H9 (cell line): ENCODE data around the gene SS18. TPM values are rescaled to one million over a fixed set of nuclear protein-coding genes. Genes with fewer than 3 reads are reported as not detected.

Experiments used
- DNase-seq: peaks from one replicate; pipeline ENCODE4 v3.0.0-alpha.2; 2017
- H2AFZ ChIP-seq: one replicate; pipeline ENCODE4 v1.6.1; 2013; ENCODE audit warnings: mild to moderate bottlenecking, low read length, control low read depth, moderate library complexity
- H2AK5ac ChIP-seq: 2 replicates; pipeline ENCODE4 v1.6.1; 2013; ENCODE audit warnings: low read length, control low read depth, mixed read lengths; ENCODE audit not compliant: insufficient read length
- H2BK120ac ChIP-seq: one replicate; pipeline ENCODE4 v1.6.1; 2013; ENCODE audit warnings: low read depth, mild to moderate bottlenecking, low read length, control low read depth, inconsistent platforms; ENCODE audit not compliant: poor library complexity, severe bottlenecking
- H2BK12ac ChIP-seq: 2 replicates; pipeline ENCODE4 v1.6.1; 2013; ENCODE audit warnings: low read length, control low read depth, mixed read lengths, low read depth; ENCODE audit not compliant: insufficient read length
- H2BK15ac ChIP-seq: 2 replicates; pipeline ENCODE4 v1.6.1; 2013; ENCODE audit warnings: low read depth, low read length, control low read depth
- H2BK20ac ChIP-seq: one replicate; pipeline ENCODE4 v1.6.1; 2013; ENCODE audit warnings: low read depth, mild to moderate bottlenecking, low read length, control low read depth, inconsistent platforms; ENCODE audit not compliant: poor library complexity, severe bottlenecking
- H2BK5ac ChIP-seq: 2 replicates; pipeline ENCODE4 v1.6.1; 2013; ENCODE audit warnings: low read length, control low read depth, mixed read lengths; ENCODE audit not compliant: insufficient read length
- H3K14ac ChIP-seq: 2 replicates; pipeline ENCODE4 v1.6.1; 2013; ENCODE audit warnings: low read length, control low read depth; ENCODE audit not compliant: insufficient read depth
- H3K18ac ChIP-seq: 2 replicates; pipeline ENCODE4 v1.6.1; 2013; ENCODE audit warnings: low read depth, mild to moderate bottlenecking, mixed read lengths, low read length, control low read depth; ENCODE audit not compliant: insufficient read length
- H3K23ac ChIP-seq: 2 replicates; pipeline ENCODE4 v1.6.1; 2013; ENCODE audit warnings: low read length, control low read depth, mixed read lengths, low read depth; ENCODE audit not compliant: insufficient read length
- H3K23me2 ChIP-seq: 2 replicates; pipeline ENCODE4 v1.6.1; 2013; ENCODE audit warnings: low read depth, mild to moderate bottlenecking, mixed read lengths, low read length, control low read depth; ENCODE audit not compliant: insufficient read length, poor library complexity, severe bottlenecking
- H3K27ac ChIP-seq: 2 replicates; pipeline ENCODE4 v1.5.1; 2013; ENCODE audit warnings: low read length, control low read depth, mixed read lengths, low read depth; ENCODE audit not compliant: insufficient read length
- H3K27me3 ChIP-seq: 2 replicates; pipeline ENCODE4 v1.6.1; 2013; ENCODE audit warnings: low read length, control low read depth, inconsistent platforms; ENCODE audit not compliant: insufficient read depth
- H3K4ac ChIP-seq: 2 replicates; pipeline ENCODE4 v1.6.1; 2013; ENCODE audit warnings: low read depth, mild to moderate bottlenecking, control low read depth, inconsistent platforms, low read length, moderate library complexity
- H3K4me1 ChIP-seq: 2 replicates; pipeline ENCODE4 v1.6.1; 2013; ENCODE audit warnings: low read length, control low read depth, inconsistent platforms; ENCODE audit not compliant: insufficient read depth
- H3K4me2 ChIP-seq: 2 replicates; pipeline ENCODE4 v1.6.1; 2013; ENCODE audit warnings: low read length, control low read depth, mixed read lengths; ENCODE audit not compliant: insufficient read length, insufficient read depth
- H3K56ac ChIP-seq: 2 replicates; pipeline ENCODE4 v1.6.1; 2013; ENCODE audit warnings: low read depth, mild to moderate bottlenecking, mixed read lengths, low read length, control low read depth; ENCODE audit not compliant: insufficient read length
- H3K79me1 ChIP-seq: 2 replicates; pipeline ENCODE4 v1.6.1; 2013; ENCODE audit warnings: low read depth, mild to moderate bottlenecking, moderate library complexity, low read length, control low read depth, inconsistent platforms; ENCODE audit not compliant: insufficient read depth, poor library complexity, severe bottlenecking
- H3K79me2 ChIP-seq: 2 replicates; pipeline ENCODE4 v1.6.1; 2013; ENCODE audit warnings: low read length, control low read depth, inconsistent platforms; ENCODE audit not compliant: insufficient read depth
- H3K9ac ChIP-seq: 2 replicates; pipeline ENCODE4 v1.6.1; 2013; ENCODE audit warnings: low read length, control low read depth, mixed read lengths; ENCODE audit not compliant: insufficient read length; ENCODE audit errors: extremely low read depth
- H3K9me3 ChIP-seq: one replicate; pipeline ENCODE4 v1.6.1; 2013; ENCODE audit warnings: low read depth, low read length, inconsistent platforms; ENCODE audit not compliant: control insufficient read depth
- H3T11ph ChIP-seq: one replicate; pipeline ENCODE4 v1.6.1; 2013; ENCODE audit warnings: mild to moderate bottlenecking, low read length, control low read depth, inconsistent platforms
- H4K20me1 ChIP-seq: one replicate; pipeline ENCODE4 v1.6.1; 2013; ENCODE audit not compliant: control insufficient read depth, insufficient read length, insufficient read depth
- H4K5ac ChIP-seq: 2 replicates; pipeline ENCODE4 v1.6.1; 2013; ENCODE audit warnings: low read depth, mild to moderate bottlenecking, mixed read lengths, low read length, control low read depth; ENCODE audit not compliant: insufficient read length
- H4K8ac ChIP-seq: replicated peaks from 2 replicates; pipeline ENCODE4 v1.6.1; 2013; ENCODE audit warnings: low read length, control low read depth, mixed read lengths, low read depth; ENCODE audit not compliant: insufficient read length
- H4K91ac ChIP-seq: 2 replicates; pipeline ENCODE4 v1.6.1; 2013; ENCODE audit warnings: low read depth, mild to moderate bottlenecking, moderate library complexity, mixed read lengths, low read length, control low read depth; ENCODE audit not compliant: insufficient read length
- H3K27ac Mint-ChIP-seq, 3 experiments: 2 replicates in 2 of 3; 3 replicates in 1 of 3; pipeline ENCODE4 v1.8.0; 2020 to 2021; ENCODE audit warnings: mixed read lengths in 3 of 3, mild to moderate bottlenecking in 1 of 3, moderate library complexity in 1 of 3
- H3K27me3 Mint-ChIP-seq: 2 replicates; pipeline ENCODE4 v1.8.0; 2021; ENCODE audit warnings: low read depth, mild to moderate bottlenecking, moderate library complexity, mixed read lengths
- H3K36me3 Mint-ChIP-seq, 3 experiments: 2 replicates in 2 of 3; 3 replicates in 1 of 3; pipeline ENCODE4 v1.8.0; 2020 to 2021; ENCODE audit warnings: low read depth in 3 of 3, mixed read lengths in 3 of 3; ENCODE audit not compliant: insufficient read depth in 1 of 3
- H3K4me1 Mint-ChIP-seq, 2 experiments: 2 replicates each; pipeline ENCODE4 v1.8.0; 2020; ENCODE audit warnings: mixed read lengths in 2 of 2
- H3K4me3 Mint-ChIP-seq, 2 experiments: 2 replicates in 1 of 2; 3 replicates in 1 of 2; pipeline ENCODE4 v1.8.0; 2020 to 2021; ENCODE audit warnings: mild to moderate bottlenecking in 2 of 2, mixed read lengths in 2 of 2, moderate library complexity in 1 of 2
- H3K9me3 Mint-ChIP-seq, 2 experiments: 2 replicates in 1 of 2; 3 replicates in 1 of 2; pipeline ENCODE4 v1.8.0; 2020; ENCODE audit warnings: mild to moderate bottlenecking in 2 of 2, mixed read lengths in 2 of 2, moderate library complexity in 1 of 2
- WGBS: extraction: QIAGEN DNeasy Blood & Tissue Kit; methylation state at CpG from one replicate; pipeline ENCODE4 v1.1.7; 2013; ENCODE audit warnings: missing lambda C conversion rate, low lambda C conversion rate, mixed read lengths; ENCODE audit not compliant: insufficient read length; ENCODE audit errors: extremely low coverage; 5-methylcytosine and 5-hydroxymethylcytosine counted together
- total RNA-seq: library from RNA; stranded (reverse); gene quantifications from 2 replicates; pipeline ENCODE4 v1.2.1, GENCODE V29; 2021
- TF ChIP-seq, protein P1 (sequence below): fragments of 200-600 bp; sonication (generic); conservative IDR thresholded peaks from 3 replicates; pipeline ENCODE4 v1.8.0; 2021; ENCODE audit warnings: antibody characterized with exemption, mild to moderate bottlenecking

The SS18 gene
- total RNA-seq, 1 experiment from 2014 or later = 87.9 TPM

GRCh38 chr18:26088487-26088886, 1.9 kb downstream of the SS18 start:
- H3K9me3 ChIP-seq = no peaks in the 10 kb centered on the region
- H3K27me3 ChIP-seq = no peaks in the 10 kb centered on the region
- H3K79me1 ChIP-seq = no peaks in the 10 kb centered on the region
- H4K5ac ChIP-seq = no peak overlapping the region
- H3K14ac ChIP-seq = no peak overlapping the region
- no peak overlapping the region for H2BK15ac ChIP-seq
- no peak overlapping the region for H3K9ac ChIP-seq
- H2BK12ac ChIP-seq = no peak overlapping the region
- H2BK120ac ChIP-seq = no peak overlapping the region
- peaks cover 9% of the 10 kb centered on the region for H3K23me2 ChIP-seq
- H2BK5ac ChIP-seq = no peak overlapping the region
- WGBS = no CpG with 5 or more reads among the region's 3 CpGs
- Mint-ChIP-seq H3K4me3 (peak overlapping the region; percentile 91 to 95), H3K36me3 (peaks cover 7 to 28% (median 26%) of the 10 kb centered on the region in 3 experiments; a peak in 5 of 7 replicates), H3K27ac (no peak overlapping the region), H3K27me3 (no peaks in the 10 kb centered on the region), H3K9me3 (no peaks in the 10 kb centered on the region), H3K4me1 (peaks cover 18 to 23% of the 10 kb centered on the region in 2 experiments)
- H3K18ac ChIP-seq = no peak overlapping the region
- H2BK20ac ChIP-seq = no peak overlapping the region
- H3K56ac ChIP-seq = no peak overlapping the region
- no peak overlapping the region for H3K4me2 ChIP-seq
- no peak overlapping the region for H3K23ac ChIP-seq
- no peak overlapping the region for H4K91ac ChIP-seq
- no peak overlapping the region for H3T11ph ChIP-seq
- H2AK5ac ChIP-seq = no peak overlapping the region
- H2AFZ ChIP-seq = no peak overlapping the region
- peaks cover 10% of the 10 kb centered on the region; the same call in 1 of the 2 replicates for H3K79me2 ChIP-seq
- no peaks in the 10 kb centered on the region; the same call in 1 of the 2 replicates for H3K4me1 ChIP-seq
- no peak overlapping the region for H3K27ac ChIP-seq
- no peak for DNase-seq
- H4K8ac ChIP-seq = no peak overlapping the region
- TF ChIP-seq, protein P1, sequence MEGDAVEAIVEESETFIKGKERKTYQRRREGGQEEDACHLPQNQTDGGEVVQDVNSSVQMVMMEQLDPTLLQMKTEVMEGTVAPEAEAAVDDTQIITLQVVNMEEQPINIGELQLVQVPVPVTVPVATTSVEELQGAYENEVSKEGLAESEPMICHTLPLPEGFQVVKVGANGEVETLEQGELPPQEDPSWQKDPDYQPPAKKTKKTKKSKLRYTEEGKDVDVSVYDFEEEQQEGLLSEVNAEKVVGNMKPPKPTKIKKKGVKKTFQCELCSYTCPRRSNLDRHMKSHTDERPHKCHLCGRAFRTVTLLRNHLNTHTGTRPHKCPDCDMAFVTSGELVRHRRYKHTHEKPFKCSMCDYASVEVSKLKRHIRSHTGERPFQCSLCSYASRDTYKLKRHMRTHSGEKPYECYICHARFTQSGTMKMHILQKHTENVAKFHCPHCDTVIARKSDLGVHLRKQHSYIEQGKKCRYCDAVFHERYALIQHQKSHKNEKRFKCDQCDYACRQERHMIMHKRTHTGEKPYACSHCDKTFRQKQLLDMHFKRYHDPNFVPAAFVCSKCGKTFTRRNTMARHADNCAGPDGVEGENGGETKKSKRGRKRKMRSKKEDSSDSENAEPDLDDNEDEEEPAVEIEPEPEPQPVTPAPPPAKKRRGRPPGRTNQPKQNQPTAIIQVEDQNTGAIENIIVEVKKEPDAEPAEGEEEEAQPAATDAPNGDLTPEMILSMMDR = no peak
- H3K4ac ChIP-seq = no peak overlapping the region
- H4K20me1 ChIP-seq = no peaks in the 10 kb centered on the region
